Thymus (tissue), 2 donors: ENCODE measurements around the gene CFAP107. TPM values are rescaled to one million over a fixed set of nuclear protein-coding genes. Genes with fewer than 3 reads are reported as not detected.

Experiments used
- polyA plus RNA-seq: library from polyadenylated mRNA; stranded (reverse); fragments of 200-250 nt; gene quantifications from one replicate; pipeline ENCODE4 v1.2.3, GENCODE V29; 2013
- total RNA-seq: library from RNA; stranded (reverse); fragments of 120-200 nt; gene quantifications from one replicate; pipeline ENCODE4 v1.2.4, GENCODE V29; 2013
- donor health status: healthy.

Gene CFAP107
- total and polyA plus RNA-seq, 2 donors, result 0.16 TPM; not detected in 1

Other genes starting within 250 kb of the CFAP107 start
- 20.5 TPM for gene DHRS3, start 128.0 kb upstream of the CFAP107 start, total RNA-seq
- 56.8 TPM for gene DHRS3, start 128.0 kb upstream of the CFAP107 start, polyA plus RNA-seq
- not detected for gene AADACL4, start 102.1 kb upstream of the CFAP107 start, total RNA-seq
- 0.05 TPM for gene AADACL4, start 102.1 kb upstream of the CFAP107 start, polyA plus RNA-seq
- gene AADACL3, start 30.1 kb upstream of the CFAP107 start, total RNA-seq, result 0.05 TPM
- 0.07 TPM for gene AADACL3, start 30.1 kb upstream of the CFAP107 start, polyA plus RNA-seq
- 0.05 TPM for gene PRAMEF12, start 27.5 kb downstream of the CFAP107 start, total RNA-seq
- gene PRAMEF12, start 27.5 kb downstream of the CFAP107 start, polyA plus RNA-seq, result 0.50 TPM
- 0.05 TPM for gene PRAMEF1, start 45.2 kb downstream of the CFAP107 start, total RNA-seq
- gene PRAMEF1, start 45.2 kb downstream of the CFAP107 start, polyA plus RNA-seq, result 0.11 TPM
- not detected for gene PRAMEF11, start 85.2 kb downstream of the CFAP107 start, total RNA-seq
- gene PRAMEF11, start 85.2 kb downstream of the CFAP107 start, polyA plus RNA-seq, result 0.05 TPM
- gene HNRNPCL1, start 102.5 kb downstream of the CFAP107 start, total RNA-seq, result not detected
- gene HNRNPCL1, start 102.5 kb downstream of the CFAP107 start, polyA plus RNA-seq, result not detected
- 0.05 TPM for gene PRAMEF2, start 110.9 kb downstream of the CFAP107 start, total RNA-seq
- gene PRAMEF2, start 110.9 kb downstream of the CFAP107 start, polyA plus RNA-seq, result 0.09 TPM
- gene PRAMEF4, start 140.0 kb downstream of the CFAP107 start, total RNA-seq, result not detected
- gene PRAMEF4, start 140.0 kb downstream of the CFAP107 start, polyA plus RNA-seq, result 0.05 TPM
- not detected for gene PRAMEF10, start 152.1 kb downstream of the CFAP107 start, total RNA-seq
- gene PRAMEF10, start 152.1 kb downstream of the CFAP107 start, polyA plus RNA-seq, result 0.07 TPM
- gene PRAMEF7, start 170.4 kb downstream of the CFAP107 start, total RNA-seq, result not detected
- gene PRAMEF7, start 170.4 kb downstream of the CFAP107 start, polyA plus RNA-seq, result 0.23 TPM
- 0.09 TPM for gene PRAMEF6, start 201.4 kb downstream of the CFAP107 start, total RNA-seq
- 0.21 TPM for gene PRAMEF6, start 201.4 kb downstream of the CFAP107 start, polyA plus RNA-seq